ACC112 (cell line): ENCODE results near the gene HLA-B.
A peak's percentile ranks its signal among the peaks of the same experiment; 100 is the strongest.

Experiments used
- H2AFZ ChIP-seq: fragments of 200-600 bp; sonication (generic); one replicate; pipeline ENCODE4 v1.6.0; 2017; ENCODE audit warnings: antibody characterized with exemption, low read length; ENCODE audit not compliant: unreplicated experiment
- H3K27ac ChIP-seq: fragments of 200-600 bp; sonication (generic); 2 replicates; pipeline ENCODE4 v1.5.1; 2014; ENCODE audit warnings: low read depth, mild to moderate bottlenecking, antibody characterized with exemption, low read length, moderate library complexity
- H3K27me3 ChIP-seq: fragments of 200-600 bp; sonication (generic); 2 replicates; pipeline ENCODE4 v1.6.1; 2014; ENCODE audit warnings: mild to moderate bottlenecking, antibody characterized with exemption, low read length, moderate library complexity, mixed read lengths; ENCODE audit not compliant: insufficient read depth
- H3K36me3 ChIP-seq: fragments of 200-600 bp; sonication (generic); 2 replicates; pipeline ENCODE4 v1.6.1; 2016; ENCODE audit warnings: mild to moderate bottlenecking, antibody characterized with exemption, low read length, moderate library complexity, mixed read lengths; ENCODE audit not compliant: insufficient read depth
- H3K4me1 ChIP-seq: fragments of 200-600 bp; sonication (generic); one replicate; pipeline ENCODE4 v1.6.1; 2016; ENCODE audit warnings: low read length, mixed read lengths; ENCODE audit not compliant: insufficient read depth, unreplicated experiment, control insufficient read depth
- H3K4me3 ChIP-seq: fragments of 200-600 bp; sonication (generic); 2 replicates; pipeline ENCODE4 v1.5.1; 2014; ENCODE audit warnings: mild to moderate bottlenecking, low read depth, low read length
- H3K79me2 ChIP-seq: fragments of 200-600 bp; sonication (generic); one replicate; pipeline ENCODE4 v1.6.0; 2016; ENCODE audit warnings: low read length; ENCODE audit not compliant: control insufficient read depth, unreplicated experiment, insufficient read depth

The HLA-B gene

DNA sequence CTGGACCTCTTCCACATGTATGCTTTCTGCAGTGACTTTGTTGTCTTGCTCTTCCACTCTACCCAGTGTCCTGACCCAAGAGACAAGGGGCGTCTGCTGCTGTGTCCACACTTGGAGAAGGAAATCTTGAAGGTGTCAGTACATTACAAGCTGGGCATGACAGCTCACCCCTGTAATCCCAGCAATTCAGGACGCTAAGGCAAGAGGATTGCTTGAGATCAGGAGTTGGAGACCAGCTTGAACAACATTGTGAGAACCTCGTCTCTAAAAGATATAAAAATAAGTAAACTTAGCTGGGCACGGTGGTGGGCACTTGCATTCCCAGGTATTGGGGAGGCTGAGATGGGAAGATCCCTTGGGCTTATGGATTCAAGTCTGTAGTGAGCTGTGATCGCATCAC, 5.8 kb upstream of the HLA-B start:
- Histone ChIP-seq H3K36me3 (no peaks in the 10 kb centered on the region), H3K27me3 (peaks cover 40% of the 10 kb centered on the region)

GRCh38 chr6:31359581-31359980, 2.6 kb upstream of the HLA-B start:
- no peak overlapping the region for H3K4me3 ChIP-seq
- H3K27ac ChIP-seq = no peak overlapping the region
- no peak overlapping the region for H2AFZ ChIP-seq
- peaks cover 17% of the 10 kb centered on the region for H3K4me1 ChIP-seq
- peaks cover 14% of the 10 kb centered on the region; the same call in 1 of the 2 replicates for H3K36me3 ChIP-seq
- peaks cover 22% of the 10 kb centered on the region for H3K79me2 ChIP-seq
- peaks cover 18% of the 10 kb centered on the region for H3K27me3 ChIP-seq

More for the DNA sequence above, 5.8 kb upstream of the HLA-B start:
- H3K27ac ChIP-seq = no peak overlapping the region
- H3K79me2 ChIP-seq = no peaks in the 10 kb centered on the region
- no peak overlapping the region for H3K4me3 ChIP-seq
- no peak overlapping the region for H2AFZ ChIP-seq
- peaks cover 10% of the 10 kb centered on the region for H3K4me1 ChIP-seq

DNA sequence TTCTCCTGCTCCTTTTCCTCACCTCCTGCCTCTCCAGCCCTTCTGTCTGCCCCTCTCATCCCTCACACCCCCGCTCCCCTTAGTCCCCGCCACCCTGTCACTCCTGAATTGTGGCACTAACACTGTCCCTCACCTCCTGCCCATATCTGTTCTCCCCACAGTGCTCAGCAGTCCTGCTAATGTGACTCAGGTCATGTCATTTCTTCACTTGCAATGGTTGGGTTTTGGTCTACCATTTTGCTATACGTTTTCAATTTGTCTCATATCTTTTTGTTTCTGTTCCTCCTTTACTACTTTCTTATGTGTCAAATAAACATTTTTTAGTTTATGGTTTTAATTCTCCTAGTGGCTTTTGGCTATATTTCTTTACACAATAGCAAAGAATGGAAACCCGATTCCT, 1.3 kb upstream of the HLA-B start:
- peak overlapping the region; percentile 38 for H2AFZ ChIP-seq
- H3K4me3 ChIP-seq = no peak overlapping the region
- H3K79me2 ChIP-seq = peaks cover 24% of the 10 kb centered on the region
- H3K36me3 ChIP-seq = peaks cover 23% of the 10 kb centered on the region
- H3K27me3 ChIP-seq = peaks cover 18% of the 10 kb centered on the region
- peaks cover 20% of the 10 kb centered on the region for H3K4me1 ChIP-seq
- H3K27ac ChIP-seq = no peak overlapping the region

DNA sequence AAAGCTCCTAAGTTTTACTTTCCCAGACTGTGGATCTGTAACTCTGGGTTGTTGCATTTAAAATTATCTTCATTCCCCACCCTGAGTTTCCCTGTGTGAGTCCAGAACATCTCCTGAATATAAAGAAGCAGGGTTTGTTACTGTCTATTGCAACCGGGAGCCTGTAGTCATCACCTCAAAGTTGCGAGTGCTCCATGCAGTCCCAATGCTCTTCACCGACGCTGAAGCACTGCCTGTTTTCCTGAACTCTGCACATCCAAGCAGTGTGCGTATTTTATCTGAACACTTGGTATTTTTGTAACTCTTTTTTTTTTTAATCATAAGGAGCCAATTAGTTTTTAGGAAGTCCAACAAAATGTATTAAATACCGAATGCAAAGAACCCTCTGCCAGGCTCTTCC, 907 bp upstream of the HLA-B start:
- Histone ChIP-seq H3K27ac (no peak overlapping the region), H2AFZ (peak overlapping the region; percentile 38), H3K27me3 (peaks cover 15% of the 10 kb centered on the region), H3K36me3 (peaks cover 24% of the 10 kb centered on the region), H3K4me1 (peaks cover 20% of the 10 kb centered on the region), H3K4me3 (0 out of 2 replicates have a peak overlapping the region, but pooled peaks have one; percentile 95), H3K79me2 (peaks cover 24% of the 10 kb centered on the region)

GRCh38 chr6:31356216-31356945, 598 bp downstream of the HLA-B start:
- H2AFZ ChIP-seq = no peak overlapping the region
- H3K4me1 ChIP-seq = peaks cover 20% of the 10 kb centered on the region
- H3K79me2 ChIP-seq = peaks cover 24% of the 10 kb centered on the region
- H3K36me3 ChIP-seq = peaks cover 24% of the 10 kb centered on the region
- peak overlapping the region; percentile 95 for H3K4me3 ChIP-seq
- H3K27ac ChIP-seq = peak overlapping the region; percentile 53; the same call in 1 of the 2 replicates
- H3K27me3 ChIP-seq = peaks cover under 1% of the 10 kb centered on the region; the same call in 1 of the 2 replicates

- H3K4me1 ChIP-seq = peaks cover 20% of the 10 kb centered on the region
- no peak overlapping the region for H3K27ac ChIP-seq
- no peaks in the 10 kb centered on the region for H3K27me3 ChIP-seq
- peaks cover 24% of the 10 kb centered on the region for H3K36me3 ChIP-seq
- H3K4me3 ChIP-seq = peak overlapping the region; percentile 95
- H3K79me2 ChIP-seq = peaks cover 24% of the 10 kb centered on the region
- H2AFZ ChIP-seq = no peak overlapping the region
These were observed 1.4 kb downstream of the HLA-B start for GRCh38 chr6:31355583-31355948.

GRCh38 chr6:31354864-31355582, 2.0 kb downstream of the HLA-B start:
- peaks cover 24% of the 10 kb centered on the region for H3K36me3 ChIP-seq
- H3K4me1 ChIP-seq = peaks cover 20% of the 10 kb centered on the region
- no peak overlapping the region for H2AFZ ChIP-seq
- peak overlapping the region; percentile 95 for H3K4me3 ChIP-seq
- peaks cover 24% of the 10 kb centered on the region for H3K79me2 ChIP-seq
- no peak overlapping the region for H3K27ac ChIP-seq
- H3K27me3 ChIP-seq = no peaks in the 10 kb centered on the region

DNA sequence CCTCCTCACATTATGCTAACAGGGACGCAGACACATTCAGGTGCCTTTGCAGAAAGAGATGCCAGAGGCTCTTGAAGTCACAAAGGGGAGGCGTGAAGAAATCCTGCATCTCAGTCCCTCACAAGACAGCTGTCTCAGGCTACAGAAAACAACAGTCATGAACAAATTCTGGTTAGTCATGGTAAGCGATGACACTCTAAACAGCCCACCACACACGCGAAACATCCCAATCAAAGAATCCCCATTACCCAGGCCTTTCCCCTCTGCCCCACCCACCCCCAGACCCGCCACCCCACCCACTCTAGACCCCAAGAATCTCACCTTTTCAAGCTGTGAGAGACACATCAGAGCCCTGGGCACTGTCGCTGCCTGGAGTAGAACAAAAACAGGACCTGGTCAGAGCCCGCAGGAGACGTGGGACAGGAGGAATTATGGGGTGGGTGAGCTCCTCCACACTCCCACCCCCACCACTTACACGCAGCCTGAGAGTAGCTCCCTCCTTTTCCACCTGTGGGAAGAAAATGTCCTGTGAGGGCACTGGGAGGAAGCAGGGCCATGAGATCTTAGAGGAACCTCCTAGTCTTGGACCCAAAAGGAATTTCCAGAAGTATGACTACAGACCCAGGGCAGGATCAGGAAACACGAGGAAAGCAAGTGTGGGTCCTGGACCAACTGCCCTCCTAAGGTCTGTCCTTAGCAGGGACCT, 2.7 kb downstream of the HLA-B start:
- Histone ChIP-seq H3K36me3 (peaks cover 24% of the 10 kb centered on the region), H2AFZ (no peak overlapping the region), H3K79me2 (peaks cover 24% of the 10 kb centered on the region), H3K4me1 (peaks cover 26% of the 10 kb centered on the region), H3K27ac (no peak overlapping the region), H3K4me3 (peak overlapping the region; percentile 95), H3K27me3 (no peaks in the 10 kb centered on the region)

DNA sequence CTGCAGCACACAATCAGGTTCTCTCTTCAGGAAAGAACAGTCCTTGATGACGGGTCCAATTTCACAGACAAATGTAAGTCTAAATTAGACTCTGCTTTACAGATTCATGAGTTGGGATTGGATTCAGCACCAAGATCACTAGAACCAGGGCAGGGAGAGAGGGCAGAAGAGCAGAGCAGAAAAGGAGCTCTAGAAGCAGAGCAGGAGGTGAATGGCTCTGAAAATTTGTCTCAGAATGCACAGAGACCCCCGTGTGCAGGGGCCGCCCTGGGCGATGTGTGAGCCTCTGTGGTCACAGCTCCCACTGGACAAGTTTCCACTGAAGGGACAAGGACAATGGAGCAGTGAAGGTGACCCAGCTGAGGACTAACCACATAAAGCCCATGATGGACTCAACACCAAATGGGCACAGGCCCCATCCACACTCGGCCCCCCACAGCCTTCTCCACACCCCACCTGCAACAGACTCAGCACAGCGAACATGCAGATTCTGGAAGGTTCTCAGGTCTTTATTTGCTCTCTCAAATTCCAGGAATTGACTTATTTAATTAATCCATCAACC, 3.5 kb downstream of the HLA-B start:
- no peak overlapping the region for H2AFZ ChIP-seq
- H3K79me2 ChIP-seq = peaks cover 24% of the 10 kb centered on the region
- no peak overlapping the region for H3K27ac ChIP-seq
- H3K4me3 ChIP-seq = no peak overlapping the region
- H3K27me3 ChIP-seq = no peaks in the 10 kb centered on the region
- peaks cover 24% of the 10 kb centered on the region for H3K36me3 ChIP-seq
- peaks cover 29% of the 10 kb centered on the region for H3K4me1 ChIP-seq

- H3K4me3 ChIP-seq = no peak overlapping the region
- H3K36me3 ChIP-seq = peaks cover 24% of the 10 kb centered on the region
- peaks cover 24% of the 10 kb centered on the region for H3K79me2 ChIP-seq
- peaks cover 24% of the 10 kb centered on the region for H3K4me1 ChIP-seq
- H3K27ac ChIP-seq = no peak overlapping the region
- H2AFZ ChIP-seq = no peak overlapping the region
- H3K27me3 ChIP-seq = no peaks in the 10 kb centered on the region
These were observed 4.1 kb downstream of the HLA-B start for GRCh38 chr6:31352683-31353383.
